Fibroblast of skin of right quadriceps (primary cell): ENCODE measurements around the gene CHPT1.

Experiments used
- DNase-seq: peaks from one replicate; pipeline ENCODE4 v3.0.0-alpha.2; 2013

The CHPT1 gene

DNA sequence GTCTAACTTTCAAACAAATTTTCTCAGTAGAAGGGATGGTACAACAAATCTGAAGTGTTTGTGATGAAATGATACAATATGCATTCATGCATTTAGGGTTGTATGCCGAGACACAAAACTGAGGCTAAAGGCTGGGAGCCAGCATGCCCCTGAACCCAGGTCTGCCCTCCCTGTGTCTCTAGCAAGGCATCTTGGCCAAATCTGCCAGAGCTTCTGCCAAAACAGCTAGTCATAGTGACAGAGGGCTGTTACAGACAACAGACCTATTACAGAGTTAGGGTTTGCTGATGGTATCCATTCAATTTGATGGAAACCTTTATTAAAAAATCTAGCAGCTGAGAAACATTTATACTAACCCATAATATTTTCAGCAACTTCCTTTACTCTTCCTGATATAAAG, 11.3 kb upstream of the CHPT1 start:
- DNase-seq = no peak

DNA sequence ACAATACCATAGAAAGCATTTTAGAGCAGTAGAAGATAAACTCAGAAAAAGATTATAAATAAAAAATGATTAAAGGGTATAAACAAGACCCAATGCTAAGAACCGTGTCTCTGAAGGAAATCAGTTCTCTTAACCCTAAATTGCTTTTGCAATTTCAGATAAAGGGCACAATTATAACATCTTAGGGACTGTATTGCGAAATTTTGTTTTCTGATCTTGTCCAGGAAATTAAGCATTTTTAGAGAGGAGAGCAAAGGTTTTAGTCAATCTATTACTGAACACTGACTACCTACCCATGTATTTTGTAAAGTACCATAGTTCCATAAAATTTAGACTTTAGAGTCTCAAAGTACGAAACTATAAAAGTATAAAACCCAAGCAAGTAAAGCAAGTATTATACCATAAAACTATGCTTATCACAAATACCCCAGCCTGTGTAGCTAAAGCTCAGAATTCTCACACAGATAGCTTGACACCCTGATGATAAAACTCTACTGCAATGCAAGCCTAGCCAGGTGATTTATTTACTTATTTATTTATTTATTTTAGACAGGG, 6.8 kb upstream of the CHPT1 start:
- DNase-seq = no peak

DNA sequence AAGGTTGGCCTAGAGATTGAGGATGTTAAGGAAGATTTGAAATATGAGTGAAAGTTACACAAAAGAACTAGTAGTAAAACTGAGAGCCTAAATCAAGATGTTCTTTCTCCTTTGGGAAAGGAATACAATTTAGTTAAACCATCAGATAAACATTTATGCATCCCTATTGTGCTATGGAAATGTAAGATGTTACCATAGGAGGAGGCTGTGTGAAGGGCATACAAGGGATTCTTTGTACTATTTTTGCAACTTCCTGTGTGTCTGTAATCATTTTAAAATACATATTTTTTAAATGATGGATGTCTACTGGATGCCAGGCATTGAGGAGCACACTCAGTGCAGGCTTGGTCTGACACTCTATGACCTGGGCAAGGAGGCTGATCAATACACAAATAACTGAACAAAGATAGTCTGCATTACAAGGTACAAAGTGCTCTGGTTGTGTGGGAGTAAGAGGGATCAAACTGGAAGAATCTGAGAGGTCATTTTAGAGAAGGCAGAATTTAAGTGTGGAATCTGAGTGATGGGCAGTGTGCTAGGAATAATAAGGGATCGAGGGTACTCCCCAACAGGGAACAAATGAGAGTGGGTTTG, 5.8 kb upstream of the CHPT1 start:
- DNase-seq = no peak

DNA sequence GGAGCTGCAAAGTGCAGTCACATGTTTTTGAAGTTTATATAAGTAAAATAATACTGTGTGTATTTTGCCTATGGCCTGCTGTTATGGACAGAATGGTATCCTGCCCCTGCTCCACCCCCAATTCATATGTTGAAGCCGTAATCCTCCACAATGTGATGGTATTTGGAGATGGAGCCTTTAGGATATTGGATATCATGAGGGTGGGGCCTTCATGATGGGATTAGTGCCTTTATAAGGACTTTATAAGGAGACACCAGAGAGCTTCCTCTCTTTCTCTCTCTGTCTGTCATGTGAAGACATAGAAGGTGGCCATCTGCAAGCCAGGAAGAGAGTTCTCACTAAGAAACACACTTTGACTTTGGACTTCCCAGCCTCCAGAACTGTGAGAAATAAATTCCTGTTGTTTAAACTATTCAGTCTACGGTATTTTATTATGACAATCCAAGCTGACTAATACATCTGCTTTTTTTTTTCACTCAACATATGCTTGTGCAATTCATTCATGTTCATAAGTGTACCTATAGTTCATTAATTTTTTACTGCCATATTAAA, 3.1 kb upstream of the CHPT1 start:
- DNase-seq = no peak

DNA sequence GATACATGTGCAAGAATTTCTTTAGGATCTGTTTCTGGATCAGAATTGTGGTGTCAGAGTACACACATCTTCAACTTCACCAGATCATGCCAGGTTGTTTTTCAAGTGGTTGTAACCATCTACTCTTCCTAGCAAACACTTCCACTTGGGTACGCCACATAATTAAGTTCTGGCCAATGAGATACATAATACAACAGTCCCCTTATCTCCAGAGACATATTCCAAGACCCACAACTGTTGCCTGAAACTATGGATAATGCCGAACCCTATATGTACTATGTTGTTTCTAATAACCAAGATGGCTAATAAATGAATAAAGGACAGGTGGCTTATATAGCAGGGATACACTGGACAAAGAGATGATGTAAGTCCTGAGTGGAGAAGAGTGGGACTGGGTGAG, 2.5 kb upstream of the CHPT1 start:
- DNase-seq = no peak

DNA sequence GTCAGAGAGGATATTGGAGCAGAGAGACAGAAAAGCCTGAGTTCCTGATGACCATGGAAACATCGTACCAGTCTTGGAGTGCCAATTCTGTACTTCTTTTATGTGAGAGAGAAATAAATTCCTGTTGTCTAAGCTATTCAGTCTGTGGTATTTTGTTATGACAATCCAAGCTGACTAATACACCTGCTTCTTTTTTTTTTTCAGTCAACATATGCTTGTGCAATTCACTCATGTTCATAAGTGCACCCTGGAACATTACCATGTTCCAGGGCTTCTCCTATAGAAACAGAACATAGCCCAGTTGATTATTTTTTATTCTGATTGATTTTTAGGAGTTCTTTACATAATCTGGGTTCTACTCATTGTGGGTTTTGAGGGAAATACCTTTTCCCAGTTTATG, 1.7 kb upstream of the CHPT1 start:
- no peak for DNase-seq

DNA sequence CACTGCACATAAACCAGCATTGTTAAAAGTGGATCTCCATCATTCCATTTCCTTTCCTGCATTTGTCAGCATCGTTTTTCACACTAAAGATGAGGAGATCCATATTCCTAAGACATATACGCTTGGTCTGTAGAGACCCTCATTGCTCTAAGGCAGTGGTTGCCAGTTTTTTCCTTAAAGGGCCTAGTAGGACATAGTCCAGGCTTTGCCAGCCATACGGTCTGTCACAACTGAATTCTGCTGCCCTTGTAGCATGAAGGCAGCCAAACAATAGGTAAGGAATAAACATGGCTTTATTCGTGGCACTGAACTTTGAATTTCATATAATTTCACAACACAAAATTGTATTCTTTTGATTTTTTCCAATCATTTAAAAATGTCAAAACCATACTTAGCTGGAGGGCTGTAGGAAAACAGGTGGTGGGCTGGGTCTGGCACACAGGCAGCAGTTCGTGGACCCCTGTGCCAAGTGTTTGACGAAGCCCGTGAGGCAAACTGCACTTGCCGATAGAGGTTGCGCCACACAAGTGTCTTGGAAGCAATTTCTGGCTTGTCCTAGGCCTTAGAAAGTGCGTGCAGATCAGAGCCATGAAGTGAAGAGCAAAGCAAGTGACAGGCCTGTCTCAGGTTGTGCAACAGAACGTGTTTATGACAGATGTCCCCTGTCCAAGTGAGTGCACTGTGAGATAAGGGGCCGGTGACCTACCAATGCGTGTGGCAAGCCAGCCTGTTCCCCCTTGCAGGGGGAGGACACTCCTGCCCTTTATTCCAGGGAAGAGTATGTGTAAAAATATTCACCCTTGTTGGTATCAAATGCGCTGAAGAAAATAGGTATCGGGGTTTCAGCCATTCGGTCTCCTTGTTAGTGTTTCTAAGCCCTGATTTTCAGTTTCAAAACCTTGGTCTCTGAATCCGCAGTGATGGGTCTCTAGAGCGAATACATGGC, 916 bp upstream of the CHPT1 start:
- DNase-seq = no peak

DNA sequence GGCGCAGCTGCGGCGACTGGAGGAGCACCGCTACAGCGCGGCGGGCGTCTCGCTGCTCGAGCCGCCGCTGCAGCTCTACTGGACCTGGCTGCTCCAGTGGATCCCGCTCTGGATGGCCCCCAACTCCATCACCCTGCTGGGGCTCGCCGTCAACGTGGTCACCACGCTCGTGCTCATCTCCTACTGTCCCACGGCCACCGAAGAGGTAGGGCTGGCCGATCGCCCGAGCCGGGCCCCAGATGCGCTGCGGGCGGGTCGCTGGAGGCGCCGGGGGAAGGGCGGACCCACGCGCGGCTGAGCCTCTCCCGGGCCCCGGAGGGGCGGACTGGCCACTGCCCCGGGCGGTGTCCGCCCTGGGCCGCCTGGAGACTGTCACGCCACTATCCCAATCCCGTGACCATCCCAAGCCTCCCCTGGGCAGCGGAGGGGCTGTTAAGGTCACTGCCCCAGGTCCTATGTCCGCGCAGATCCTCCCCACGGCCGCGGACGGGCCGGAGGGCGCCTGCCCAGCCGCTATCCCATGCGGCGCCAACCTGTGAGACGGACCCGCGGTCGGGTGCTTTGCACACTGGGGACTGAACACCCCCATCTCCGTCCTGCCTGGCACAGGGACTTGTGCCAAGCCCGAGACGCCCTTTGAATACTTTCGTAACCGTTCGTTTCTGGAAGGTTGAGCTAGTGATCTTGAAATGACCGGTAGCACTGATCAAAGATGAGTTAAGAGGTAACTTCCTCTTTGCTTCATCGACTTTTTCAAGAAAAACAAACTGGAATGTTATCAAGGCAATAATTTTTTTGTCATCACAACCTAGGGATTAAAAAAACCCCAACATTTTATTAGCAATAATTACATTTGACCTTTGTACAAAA, 725 bp downstream of the CHPT1 start:
- DNase-seq = peak; percentile 40

DNA sequence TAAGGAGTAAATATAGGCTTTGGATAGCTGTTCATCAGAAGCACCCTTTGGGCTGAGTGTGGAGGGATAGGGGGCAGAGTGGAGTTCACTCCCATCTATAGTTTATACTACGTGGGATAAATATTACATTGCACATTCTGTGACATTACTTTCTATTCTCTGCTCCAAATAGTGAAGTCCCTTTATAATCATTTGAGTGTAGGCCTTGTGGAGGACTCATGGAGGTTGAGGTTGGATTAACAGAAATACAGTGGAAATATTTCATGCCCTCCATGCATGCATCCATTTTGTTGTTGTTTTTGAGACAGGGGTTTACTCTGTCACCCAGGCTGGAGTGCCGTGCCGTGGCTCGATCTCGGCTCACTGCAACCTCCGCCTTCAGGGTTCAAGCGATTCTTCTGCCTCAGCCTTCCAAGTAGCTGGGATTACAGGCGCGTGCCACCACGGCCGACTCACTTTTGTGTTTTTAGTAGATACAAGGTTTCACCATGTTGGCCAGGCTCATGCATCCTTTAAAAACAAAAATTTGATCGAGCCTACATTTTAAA, 1.4 kb downstream of the CHPT1 start:
- peak; percentile 8 for DNase-seq

DNA sequence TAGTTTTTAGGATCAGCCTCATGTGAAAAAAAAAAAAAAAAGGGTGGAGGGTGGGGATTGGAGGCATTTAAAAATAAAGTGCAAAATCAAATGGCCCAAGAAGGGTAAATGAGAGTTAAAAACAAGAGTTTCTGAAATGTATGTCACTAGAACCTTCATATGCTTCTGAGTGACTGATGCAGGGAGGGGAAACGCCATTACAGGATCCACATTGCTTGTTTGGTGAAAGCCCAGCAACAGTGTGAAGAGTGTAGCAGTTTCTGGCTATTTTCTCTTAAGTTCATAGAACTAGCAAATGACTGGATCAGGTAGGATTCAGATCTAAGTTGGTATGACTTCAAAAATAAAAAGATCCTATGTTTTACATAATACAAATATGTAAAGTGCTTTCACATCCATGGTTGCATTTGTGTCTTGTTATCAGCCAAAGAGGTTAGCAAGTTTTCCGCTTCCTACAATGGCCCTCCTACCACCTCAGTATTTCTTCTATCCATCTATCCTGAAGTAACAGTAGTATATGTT, 2.9 kb downstream of the CHPT1 start:
- DNase-seq = no peak

DNA sequence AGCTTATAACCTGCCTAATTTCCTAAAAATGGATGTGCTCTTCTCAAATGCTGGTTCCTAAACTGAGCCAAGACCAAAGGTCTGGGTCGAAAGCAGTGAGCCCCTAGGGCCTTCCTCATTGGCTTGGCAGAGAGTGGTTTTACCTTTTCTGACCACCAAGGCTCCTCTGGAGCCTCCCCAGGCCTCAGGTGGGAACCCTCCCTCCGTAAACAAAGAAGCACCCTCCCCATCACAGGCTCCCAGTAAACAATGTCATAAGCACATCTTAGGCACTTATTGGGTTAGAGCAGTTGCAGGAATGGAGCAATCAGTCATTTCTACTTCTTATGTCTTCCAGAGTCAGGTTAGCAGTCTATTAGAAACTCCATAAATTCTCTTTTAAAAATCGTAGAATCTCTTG, 6.0 kb downstream of the CHPT1 start:
- no peak for DNase-seq

DNA sequence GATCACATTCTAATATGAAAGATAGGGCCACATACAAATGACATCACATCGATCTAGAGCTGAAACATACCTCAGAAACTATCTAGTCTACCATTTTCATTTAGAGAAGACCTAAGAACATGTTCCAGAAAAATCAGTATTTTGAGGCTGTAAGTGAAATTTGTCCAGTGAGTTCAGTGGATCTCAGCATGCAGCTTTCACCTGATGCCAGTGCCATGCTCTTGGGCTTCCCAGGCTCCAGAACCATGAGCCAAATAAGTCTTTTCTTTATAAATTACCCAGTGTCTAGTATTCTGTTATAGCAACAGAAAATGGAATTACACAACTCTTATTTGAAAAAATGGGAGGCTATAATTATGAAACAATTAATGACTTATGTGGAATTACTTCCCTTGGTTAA, 9.0 kb downstream of the CHPT1 start:
- no peak for DNase-seq

DNA sequence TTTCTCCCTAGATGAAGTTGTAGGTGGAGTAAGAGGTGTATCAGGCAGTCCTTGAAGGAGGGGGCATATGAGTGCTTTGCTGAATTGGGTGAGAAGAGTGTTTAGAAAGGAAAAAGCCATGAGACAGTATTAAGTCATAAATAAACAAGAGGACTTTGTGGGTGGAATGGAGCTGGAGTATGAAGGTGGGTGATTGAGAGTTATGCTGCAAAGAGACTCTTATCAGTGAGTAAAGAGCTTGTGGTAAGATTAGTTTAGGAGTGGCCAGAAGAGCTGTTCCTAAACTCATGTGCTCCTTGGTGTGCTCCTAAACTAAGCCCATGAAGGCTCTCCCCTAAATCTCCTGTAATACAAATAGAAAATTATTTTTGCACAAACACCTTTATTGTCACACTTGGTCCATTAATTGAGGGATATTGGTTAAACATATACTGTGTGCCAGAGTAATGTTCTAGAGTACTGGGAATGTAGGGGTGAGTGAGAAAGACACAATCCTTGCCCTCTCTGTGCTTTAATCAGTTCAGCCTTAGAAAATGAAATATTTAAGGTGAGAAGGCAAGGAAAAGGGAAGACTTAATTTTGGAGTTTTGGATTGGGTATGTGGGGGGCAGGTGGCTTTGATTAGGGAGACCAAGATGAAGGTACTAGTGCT, 9.8 kb downstream of the CHPT1 start:
- no peak for DNase-seq

DNA sequence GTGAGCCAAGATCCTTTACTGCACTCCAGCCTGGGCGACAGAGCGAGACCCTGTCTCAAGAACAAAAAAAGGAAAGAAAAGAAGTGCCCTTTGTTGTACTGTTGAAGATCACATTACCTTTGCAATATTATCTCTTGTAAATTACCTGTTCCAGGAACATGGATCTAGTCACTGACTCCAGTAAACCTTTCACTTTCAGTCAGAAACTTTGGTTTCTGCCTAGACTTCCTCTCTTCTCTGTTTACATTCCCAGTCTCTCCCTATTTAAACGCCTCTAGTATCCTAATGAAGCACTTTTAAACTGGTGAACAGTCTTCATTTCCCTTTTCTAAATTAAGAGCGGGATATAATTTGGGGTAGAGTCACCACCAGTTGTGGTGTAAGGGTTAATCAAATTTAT, 12.8 kb downstream of the CHPT1 start:
- DNase-seq = no peak

DNA sequence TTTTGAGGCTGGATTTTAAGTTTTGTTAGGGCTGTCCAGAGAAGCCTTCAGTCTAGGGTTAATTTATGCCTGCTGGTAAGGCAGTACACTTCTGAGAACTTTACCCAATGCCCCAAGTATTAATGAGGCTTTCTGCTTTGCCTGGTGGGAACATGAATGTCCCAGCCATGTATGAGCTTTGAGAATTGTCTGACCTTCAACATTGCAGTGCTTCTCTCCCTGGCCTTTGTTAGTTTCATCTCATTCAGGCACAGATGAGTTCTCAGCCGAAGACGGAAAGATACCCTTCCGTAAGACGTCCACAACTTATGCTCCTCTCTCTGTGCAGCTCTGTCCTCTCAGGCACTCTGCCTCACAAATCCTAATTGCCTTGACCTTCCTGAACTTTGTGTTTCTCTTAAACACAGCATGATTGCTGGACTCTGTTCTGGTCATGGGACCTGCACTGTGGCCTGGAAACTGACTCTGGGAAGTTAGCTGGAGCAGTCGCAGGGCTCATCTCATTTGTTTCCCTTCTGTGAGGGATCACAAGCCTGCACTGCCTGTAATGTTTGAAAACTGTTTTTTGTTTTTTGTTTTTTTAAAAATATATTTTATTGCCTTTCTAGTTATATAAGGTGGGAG, 15.7 kb downstream of the CHPT1 start:
- DNase-seq = no peak

DNA sequence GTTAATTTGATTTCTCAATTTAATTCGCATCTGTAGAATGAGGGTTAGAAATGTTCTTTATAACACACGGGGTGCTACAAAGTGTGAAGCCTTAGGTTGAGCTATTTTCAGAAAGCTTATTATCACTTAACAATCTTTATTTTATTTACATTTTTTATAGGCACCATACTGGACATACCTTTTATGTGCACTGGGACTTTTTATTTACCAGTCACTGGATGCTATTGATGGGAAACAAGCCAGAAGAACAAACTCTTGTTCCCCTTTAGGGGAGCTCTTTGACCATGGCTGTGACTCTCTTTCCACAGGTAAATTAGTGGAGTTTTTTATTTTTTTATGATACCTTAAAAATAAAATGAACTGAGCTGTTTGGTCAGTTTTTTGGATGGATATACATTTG, 16.5 kb downstream of the CHPT1 start:
- no peak for DNase-seq

DNA sequence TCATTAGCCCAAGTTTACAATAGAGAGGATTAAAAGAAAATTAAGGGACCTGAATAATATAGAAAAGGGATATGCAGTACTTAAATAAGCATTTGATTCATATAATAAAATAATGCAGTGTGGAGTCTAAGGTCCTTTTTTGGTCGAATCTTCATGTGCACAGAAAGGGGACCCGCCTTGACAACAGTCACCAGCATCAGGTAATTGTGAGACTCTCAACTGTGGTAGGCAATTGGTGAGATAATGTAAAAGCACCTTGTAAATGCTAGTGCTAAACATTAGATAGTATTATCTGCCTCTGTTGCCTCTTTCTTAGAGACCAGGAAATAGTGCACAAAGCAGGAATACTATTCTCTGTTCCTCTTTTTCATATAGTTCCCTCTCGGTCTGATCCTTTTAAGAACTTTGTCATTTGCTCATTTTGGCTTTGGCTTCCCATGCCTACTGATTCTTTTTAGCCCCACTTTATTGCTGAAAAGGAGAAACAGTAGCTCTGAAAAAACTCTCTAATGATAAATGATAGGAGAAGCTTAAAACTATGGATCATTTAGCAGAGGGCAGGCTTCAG, 17.5 kb downstream of the CHPT1 start:
- DNase-seq = no peak

DNA sequence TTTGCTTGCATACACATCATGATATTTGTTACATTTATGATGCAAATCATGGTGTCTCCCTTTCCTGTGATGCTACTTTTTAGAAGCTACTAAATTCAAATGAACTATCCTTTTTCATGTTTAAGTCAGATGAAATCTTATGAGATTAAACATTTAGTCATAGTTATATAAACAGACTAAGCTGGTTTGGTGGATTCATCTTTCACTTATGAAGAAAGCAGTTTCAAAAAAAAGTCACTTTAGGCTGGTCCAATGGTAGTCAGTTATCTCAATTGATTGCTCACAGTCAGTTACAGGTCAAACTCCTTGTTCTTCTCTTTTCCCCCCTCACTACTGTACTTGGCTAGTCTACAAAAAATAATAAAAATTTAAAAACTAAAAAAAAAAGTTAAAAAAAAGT, 22.1 kb downstream of the CHPT1 start:
- DNase-seq = no peak

DNA sequence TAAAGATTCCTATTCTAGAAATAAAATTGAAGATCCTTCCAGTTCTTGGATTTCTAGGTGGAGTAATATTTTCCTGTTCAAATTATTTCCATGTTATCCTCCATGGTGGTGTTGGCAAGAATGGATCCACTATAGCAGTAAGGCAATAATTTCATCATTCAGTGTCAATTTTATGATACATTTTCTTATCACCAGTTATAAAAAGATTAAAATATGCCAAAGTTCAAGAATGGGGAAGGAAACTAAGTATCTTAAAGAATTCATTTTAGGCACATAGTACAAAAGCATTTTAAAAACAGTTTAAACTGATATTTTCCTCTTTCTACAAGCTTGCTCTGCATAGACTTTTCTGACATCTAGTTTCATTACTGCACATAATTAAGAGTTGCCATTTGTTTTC, 22.7 kb downstream of the CHPT1 start:
- DNase-seq = no peak

DNA sequence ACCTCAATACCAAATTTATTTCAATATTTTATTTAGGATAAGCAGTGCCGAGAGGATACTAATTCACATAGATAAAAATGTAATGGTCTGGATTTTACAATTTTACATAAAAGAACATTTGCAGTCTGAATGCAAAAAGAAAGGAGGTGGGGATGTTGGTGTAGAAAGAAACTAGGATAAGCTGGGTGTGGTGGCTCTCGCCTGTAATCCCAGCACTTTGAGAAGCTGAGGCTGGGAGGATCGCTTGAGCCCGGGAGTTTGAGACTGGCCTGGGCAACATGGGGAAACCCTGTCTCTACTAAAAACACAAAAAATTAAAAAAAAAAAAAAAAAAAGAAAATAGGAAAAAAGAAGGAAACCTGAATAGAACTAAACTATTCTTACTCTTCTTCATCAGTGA, 25.0 kb downstream of the CHPT1 start:
- DNase-seq = no peak

DNA sequence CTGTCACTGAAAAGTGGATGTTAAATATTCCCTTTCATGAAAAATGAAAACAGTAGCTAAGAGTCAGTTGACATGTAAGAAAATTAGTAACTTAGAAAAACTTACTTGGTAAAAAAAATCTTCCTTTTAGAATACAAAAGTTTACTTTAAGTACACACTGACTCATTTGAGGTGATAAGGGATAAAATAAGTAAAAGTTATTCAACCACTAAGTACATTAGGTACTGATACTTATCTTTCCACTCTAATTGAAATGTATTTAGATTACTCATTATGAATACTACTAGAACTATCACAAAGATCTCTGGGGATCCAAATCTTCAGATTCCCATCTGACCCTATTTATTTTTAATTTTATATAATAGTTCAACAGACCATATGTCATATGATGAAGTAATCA, 29.7 kb downstream of the CHPT1 start:
- DNase-seq = no peak
